C4-2B (cell line): Measurements from ENCODE around the gene PLA2G4D.

ENCODE experiments used
- CTCF ChIP-seq: fragments of 450-650 bp; conservative IDR thresholded peaks from 2 replicates; pipeline ENCODE4 v1.5.1; 2017; ENCODE audit warnings: mild to moderate bottlenecking
- ZFX ChIP-seq: fragments of 450-650 bp; IDR thresholded peaks from 2 replicates; pipeline ENCODE4 v1.6.1; 2017

- no peak for TF ChIP-seq CTCF
- no peak for TF ChIP-seq ZFX
Observed at GRCh38 chr15:42135351-42135750, 41.0 kb upstream of the PLA2G4D start.
